ENCODE measurements around the gene SIPA1L2. TPM values are rescaled to one million over a fixed set of nuclear protein-coding genes. Genes with fewer than 3 reads are reported as not detected.

SIPA1L2 gene
- total RNA-seq, 1 donor from 2014 or later, result 20.6 TPM

- no peak for DNase-seq (ENCODE audit: low spot score)
Measured at GRCh38 chr1:232643251-232643650, 13.3 kb upstream of the SIPA1L2 start.

DNA sequence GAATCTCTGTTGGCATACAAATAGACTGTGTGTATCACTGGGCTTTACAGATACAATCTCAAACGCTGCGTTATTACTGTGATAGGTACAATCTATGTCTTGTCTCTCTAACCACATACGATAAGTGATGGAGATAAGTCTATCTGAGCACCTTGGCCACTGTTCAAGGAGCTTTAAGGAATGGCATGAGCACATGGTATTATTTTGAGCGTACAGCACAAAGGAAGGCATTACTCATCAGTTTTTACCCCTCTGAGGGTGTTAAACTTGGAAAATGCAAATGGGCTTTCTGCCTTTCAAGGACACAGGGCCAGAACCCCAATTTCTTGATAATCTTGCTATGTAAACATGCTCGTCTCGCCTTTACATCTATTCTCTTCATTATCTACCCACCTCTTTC lies 11.6 kb upstream of the SIPA1L2 start:
- DNase-seq (ENCODE audit: low spot score), result no peak

DNA sequence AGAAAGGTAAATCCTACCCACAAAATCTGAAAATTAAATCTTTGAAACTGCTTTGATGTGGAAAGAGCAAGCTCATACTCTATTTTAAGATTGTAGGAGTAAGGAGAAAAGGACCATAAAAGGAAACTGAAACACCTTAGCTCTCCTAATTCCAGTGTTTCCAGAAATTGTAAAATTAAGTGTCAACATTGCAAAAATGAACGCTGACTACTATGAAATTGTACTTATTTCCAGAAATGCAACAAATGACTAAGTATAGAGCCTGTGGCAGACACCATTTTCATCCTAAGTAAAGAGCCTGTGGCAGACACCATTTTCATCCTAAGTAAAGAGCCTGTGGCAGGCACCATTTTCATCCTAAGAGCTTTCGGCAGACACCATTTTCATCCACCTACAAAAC lies 6.9 kb upstream of the SIPA1L2 start:
- no peak for DNase-seq (ENCODE audit: low spot score)

DNA sequence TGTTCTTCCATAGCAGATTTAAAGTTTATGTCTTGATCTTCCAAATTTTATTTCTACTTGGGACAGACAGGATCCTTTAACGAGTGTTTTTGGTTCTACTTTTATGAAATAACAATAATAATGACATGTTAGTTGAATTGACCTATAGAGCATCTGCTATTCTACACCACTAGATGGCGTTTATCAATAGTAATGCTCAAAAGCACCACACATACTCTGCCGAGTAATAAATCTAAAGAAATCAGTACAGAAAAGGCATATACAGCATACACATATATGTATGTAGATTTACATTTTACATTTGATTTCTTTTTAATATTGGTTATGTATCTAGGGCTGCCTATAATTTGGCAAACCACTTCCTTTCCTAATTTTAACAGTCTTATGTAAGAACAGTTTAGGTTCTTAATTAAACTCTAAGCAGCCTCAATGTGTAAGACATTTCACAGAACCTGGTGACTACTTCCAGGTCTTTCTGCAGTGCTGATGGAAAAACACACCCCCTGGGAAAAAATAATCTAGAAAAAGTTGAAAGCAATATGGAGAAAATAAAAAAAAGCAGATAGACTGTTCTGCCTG lies 5.9 kb upstream of the SIPA1L2 start:
- no peak for DNase-seq (ENCODE audit: low spot score)

GRCh38 chr1:232635279-232635678 lies 5.3 kb upstream of the SIPA1L2 start:
- no peak for DNase-seq (ENCODE audit: low spot score)

GRCh38 chr1:232634096-232634495 lies 4.2 kb upstream of the SIPA1L2 start:
- peak; percentile 42 for DNase-seq (ENCODE audit: low spot score)

DNA sequence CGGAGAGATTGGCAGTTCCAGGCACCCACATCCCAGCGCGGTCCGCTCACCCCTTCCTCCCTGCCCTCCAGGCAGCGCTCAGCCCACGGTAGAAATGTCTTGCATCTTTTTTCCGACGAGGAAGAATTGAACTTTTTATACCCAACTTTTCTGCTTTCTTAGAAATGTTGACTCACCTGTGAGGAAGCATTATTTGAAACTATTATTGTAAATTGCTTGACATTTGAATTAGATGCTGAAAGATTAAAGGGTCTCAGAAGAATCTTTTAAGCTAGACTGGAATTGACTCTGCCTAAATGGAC lies 912 bp upstream of the SIPA1L2 start:
- DNase-seq (ENCODE audit: low spot score), result no peak

- DNase-seq (ENCODE audit: low spot score), result peak; percentile 30
Measured at GRCh38 chr1:232629250-232630046, 485 bp downstream of the SIPA1L2 start.

DNA sequence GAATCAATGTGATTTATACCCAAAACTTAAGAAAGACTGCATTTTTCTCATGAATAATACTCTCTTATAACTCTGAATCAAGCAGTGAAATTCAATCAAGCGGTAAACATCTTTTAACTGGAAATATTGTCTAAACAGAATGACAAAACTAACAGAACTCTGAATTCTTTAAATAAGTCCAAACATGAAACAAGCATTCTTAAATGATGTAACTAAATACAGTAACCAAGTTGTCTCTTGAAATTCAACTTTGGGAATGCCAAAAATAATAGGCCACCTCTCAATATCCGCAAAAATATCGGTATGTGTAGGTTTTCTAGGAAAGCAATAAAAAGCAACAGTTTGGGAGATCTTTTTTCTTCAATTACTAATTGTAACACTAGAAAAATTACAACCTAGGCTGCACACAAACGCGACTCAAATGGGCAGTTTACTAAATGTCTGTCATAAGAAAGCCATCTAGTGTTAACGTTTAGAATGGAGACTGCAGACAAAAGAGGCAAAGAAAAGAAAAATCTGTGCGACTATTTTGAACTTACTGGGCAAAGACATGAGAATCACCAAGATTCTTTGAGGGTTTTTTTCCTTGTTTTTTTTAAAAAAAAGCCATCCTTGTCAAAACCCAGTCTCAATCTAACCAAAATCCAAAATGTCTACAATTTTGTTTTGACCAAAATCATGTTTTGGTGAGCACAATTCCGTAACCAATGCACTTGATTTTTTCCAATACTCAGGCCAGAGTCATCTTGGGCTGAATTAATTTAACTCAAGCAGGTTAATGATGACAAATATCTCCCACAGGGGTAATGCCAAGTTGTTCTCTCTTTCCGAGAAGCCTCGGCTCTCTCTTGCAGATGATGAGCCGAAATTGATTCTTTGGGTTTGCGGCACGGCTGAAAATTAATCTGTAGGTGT lies 1.3 kb downstream of the SIPA1L2 start:
- no peak for DNase-seq (ENCODE audit: low spot score)

GRCh38 chr1:232627645-232628334 lies 2.1 kb downstream of the SIPA1L2 start:
- no peak for DNase-seq (ENCODE audit: low spot score)

DNA sequence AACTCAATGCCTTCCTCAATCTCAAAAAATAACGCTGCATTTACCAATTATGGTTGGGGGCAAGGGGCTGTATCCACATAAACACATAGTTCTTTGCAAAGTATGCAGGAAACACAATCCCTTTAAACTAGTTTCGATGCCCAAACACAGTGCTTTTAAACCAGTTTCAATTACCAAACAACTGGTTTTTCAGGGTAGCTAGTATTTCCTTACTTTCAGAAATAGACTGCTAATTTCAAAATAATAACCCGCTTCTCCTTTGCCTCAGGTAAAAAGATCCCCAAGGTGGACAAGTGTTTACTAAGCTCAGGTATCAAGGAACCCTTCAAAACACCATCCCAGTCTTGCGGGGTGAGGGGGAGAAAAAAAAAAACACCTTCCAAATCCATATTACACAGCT lies 2.8 kb downstream of the SIPA1L2 start:
- no peak for DNase-seq (ENCODE audit: low spot score)

DNA sequence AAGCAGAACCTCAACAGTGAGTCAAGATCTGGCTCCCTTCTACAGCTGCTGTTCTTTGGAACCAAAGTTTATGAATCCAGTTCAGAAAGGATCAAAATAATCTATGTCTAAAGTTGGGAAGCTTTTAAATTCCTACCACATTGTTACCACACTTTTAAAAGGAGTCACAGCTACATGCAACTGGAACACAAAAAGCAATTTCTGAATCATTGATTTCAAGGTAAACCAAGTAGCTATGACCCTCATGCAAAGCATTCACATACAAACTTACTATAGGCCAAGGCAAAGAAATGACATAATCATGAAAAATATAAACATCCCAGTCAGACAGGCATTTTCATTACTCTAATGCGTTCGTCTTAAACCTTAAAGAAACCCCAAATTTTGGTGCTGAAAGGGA lies 3.5 kb downstream of the SIPA1L2 start:
- no peak for DNase-seq (ENCODE audit: low spot score)

DNA sequence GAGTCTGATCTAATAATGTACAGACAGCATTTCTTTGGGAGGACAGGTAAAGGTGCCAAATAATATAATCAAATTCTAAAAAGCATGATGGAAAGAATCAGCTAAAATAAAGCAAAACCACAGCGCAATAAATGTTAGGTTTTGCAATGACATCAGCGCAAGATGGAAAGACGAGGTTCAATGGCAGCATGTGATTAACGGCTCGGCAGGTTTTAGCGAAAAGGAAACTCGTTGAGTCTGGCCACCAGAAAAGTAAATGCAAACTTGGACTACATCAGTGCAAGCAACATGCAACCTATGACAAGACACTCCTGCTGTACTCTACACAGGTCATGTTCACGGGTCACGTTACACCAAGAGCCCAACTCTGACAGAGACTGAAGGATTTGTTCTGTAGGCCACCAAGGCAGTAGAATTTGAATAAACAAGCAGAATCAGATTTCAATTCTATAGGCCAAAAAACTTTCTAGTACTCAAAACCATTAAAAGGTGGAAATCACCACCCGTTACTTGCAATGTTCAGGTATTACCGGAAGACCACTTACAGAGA lies 4.5 kb downstream of the SIPA1L2 start:
- DNase-seq (ENCODE audit: low spot score), result no peak

GRCh38 chr1:232624546-232625281 lies 5.2 kb downstream of the SIPA1L2 start:
- no peak for DNase-seq (ENCODE audit: low spot score)

DNA sequence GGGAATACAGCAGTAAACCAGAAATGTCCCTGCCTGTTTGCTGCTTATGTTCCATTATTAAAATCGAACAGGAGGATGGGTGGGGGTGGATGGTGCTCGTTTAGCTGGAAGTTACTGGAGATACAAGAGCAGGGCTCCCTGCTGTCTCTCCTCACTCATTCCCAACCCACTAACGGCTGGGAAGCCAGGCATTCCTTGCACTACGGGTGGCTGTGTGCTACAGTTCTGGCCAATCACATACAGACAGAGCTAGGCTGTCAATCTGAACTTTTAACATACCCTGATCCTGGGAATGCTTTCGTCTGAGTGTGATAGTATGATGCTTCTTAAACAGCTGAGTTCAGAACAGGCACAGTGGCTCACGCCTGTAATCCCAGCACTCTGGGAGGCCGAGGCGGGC lies 7.0 kb downstream of the SIPA1L2 start:
- no peak for DNase-seq (ENCODE audit: low spot score)

- DNase-seq (ENCODE audit: low spot score), result no peak
Measured at GRCh38 chr1:232622378-232622777, 7.6 kb downstream of the SIPA1L2 start.

DNA sequence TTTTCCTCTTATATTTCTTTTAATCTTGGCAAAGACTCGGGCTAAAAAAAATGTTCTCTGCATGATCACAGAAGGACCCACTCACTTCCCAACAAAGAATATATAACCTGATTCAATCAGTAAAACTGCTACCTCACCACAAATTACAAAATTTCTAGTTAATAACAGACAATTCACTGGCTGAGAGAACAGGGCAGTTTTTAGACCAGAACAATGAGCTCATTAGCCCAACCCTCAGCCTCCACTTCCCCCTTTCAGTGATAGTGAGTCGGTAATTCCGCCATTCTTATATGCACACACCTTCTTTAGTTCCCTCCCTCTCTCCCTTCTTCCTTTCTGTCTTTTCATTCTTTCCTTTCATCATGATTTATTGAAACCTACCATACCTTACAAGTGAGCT lies 8.9 kb downstream of the SIPA1L2 start:
- DNase-seq (ENCODE audit: low spot score), result no peak

GRCh38 chr1:232620356-232620969 lies 9.5 kb downstream of the SIPA1L2 start:
- DNase-seq (ENCODE audit: low spot score), result peak; percentile 79

DNA sequence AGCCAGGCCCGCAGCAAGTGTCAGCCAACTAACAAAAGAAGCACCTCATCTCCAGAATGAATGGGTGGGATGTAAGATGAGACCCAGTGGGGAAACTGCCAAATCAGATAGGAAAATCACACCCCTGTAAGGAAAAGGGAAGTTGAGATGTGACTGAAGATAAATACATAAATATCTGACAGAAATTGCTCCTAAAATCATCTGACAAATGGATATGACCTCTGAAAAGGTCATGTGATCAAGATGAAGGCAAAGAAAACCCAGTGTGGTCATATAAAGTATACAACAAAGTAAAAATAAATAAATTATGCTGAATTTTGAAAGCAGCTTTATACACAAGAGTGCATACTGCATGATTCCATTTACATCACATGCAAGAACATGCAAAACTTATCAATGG lies 12.7 kb downstream of the SIPA1L2 start:
- DNase-seq (ENCODE audit: low spot score), result no peak

DNA sequence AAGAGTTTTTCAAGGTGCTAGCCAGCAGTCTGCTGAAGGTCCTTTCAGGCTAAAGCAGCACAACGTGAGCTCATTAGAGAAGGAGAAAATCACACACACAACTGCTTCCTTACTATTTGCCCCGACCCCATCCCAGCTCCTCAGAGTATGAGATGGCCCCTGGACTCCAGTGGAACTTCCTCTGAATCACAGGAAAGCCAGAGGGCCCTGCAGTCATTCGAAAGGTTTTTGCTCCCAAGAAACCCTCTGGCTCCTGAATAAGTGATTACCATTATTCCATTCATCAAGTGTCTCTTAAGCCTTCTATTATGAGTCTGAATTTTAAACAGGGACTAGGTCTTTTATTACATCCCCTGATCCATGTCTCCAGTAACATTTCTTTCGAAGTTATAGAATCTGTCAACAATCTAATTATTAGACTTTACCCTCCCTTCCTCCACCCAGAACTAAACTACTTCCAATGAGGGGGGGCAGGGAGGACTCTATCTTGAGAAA lies 14.6 kb downstream of the SIPA1L2 start:
- DNase-seq (ENCODE audit: low spot score), result no peak

GRCh38 chr1:232614811-232615210 lies 15.1 kb downstream of the SIPA1L2 start:
- no peak for DNase-seq (ENCODE audit: low spot score)
